ENCODE results near the gene GNAI2. TPM values are rescaled to one million over a fixed set of nuclear protein-coding genes. Genes with fewer than 3 reads are reported as not detected.

The GNAI2 gene
- total RNA-seq, 1 experiment from 2014 or later, result 201 TPM

- H3K79me2 ChIP-seq (ENCODE audit: low read depth), result no peaks in the 10 kb centered on the region
- DNase-seq, result no peak
- no peaks in the 10 kb centered on the region for H3K27me3 ChIP-seq (ENCODE audit: insufficient read depth, low read depth)
- no peak overlapping the region for H2AFZ ChIP-seq
- no peak overlapping the region for H3K4me2 ChIP-seq
- no peak overlapping the region for H3K4me3 ChIP-seq
- intact Hi-C loops (cut with micrococcal nuclease; ENCODE audit: unreplicated experiment), result loop anchor here (5.0 kb wide), 1 partner anchor 678 kb away; no protein-coding TSS in a partner anchor
- H3K9me3 ChIP-seq (ENCODE audit: insufficient read depth, low read depth), result no peaks in the 10 kb centered on the region
- TF ChIP-seq CTCF (conservative IDR thresholded peaks at IDR 0.05), result no peak
- no peak for TF ChIP-seq EZH2 (IDR thresholded peaks at IDR 0.05; ENCODE audit: low read depth)
- H3K27ac ChIP-seq, result no peak overlapping the region
- ChIA-PET POLR2A (ENCODE audit: unreplicated experiment) (no interaction called here), CTCF (interaction anchor here (0.5 kb wide), 1 partner anchor 95 kb away, joined by 3 read pairs; no protein-coding TSS in a partner anchor)
- no peaks in the 10 kb centered on the region for H3K9me2 ChIP-seq (ENCODE audit: insufficient read depth)
- H3K4me1 ChIP-seq (replicated peaks; ENCODE audit: insufficient read depth), result no peaks in the 10 kb centered on the region
- H3K36me3 ChIP-seq (ENCODE audit: low read depth), result no peaks in the 10 kb centered on the region
- BruUV-seq (replicated peaks), result no TSS peak
- no peaks in the 10 kb centered on the region for H3F3A ChIP-seq (ENCODE audit: insufficient read depth, low read depth)
- H4K20me1 ChIP-seq (ENCODE audit: insufficient read depth), result no peaks in the 10 kb centered on the region
Observed at GRCh38 chr3:50220109-50220508, 15.9 kb upstream of the GNAI2 start.

- intact Hi-C loops (cut with micrococcal nuclease; ENCODE audit: unreplicated experiment), result loop anchor here (5.0 kb wide), 1 partner anchor 679 kb away; no protein-coding TSS in a partner anchor
- TF ChIP-seq EZH2 (IDR thresholded peaks at IDR 0.05; ENCODE audit: low read depth) (no peak), CTCF (conservative IDR thresholded peaks at IDR 0.05) (no peak)
- H3K79me2 ChIP-seq (ENCODE audit: low read depth), result no peaks in the 10 kb centered on the region
- H3K9me3 ChIP-seq (ENCODE audit: insufficient read depth, low read depth), result no peaks in the 10 kb centered on the region
- POLR2A ChIA-PET (ENCODE audit: unreplicated experiment), result no interaction called here
- no peaks in the 10 kb centered on the region for H4K20me1 ChIP-seq (ENCODE audit: insufficient read depth)
- no peaks in the 10 kb centered on the region; the same call in 1 of the 2 replicates for H3K4me1 ChIP-seq (replicated peaks; ENCODE audit: insufficient read depth)
- no TSS peak for BruUV-seq (replicated peaks)
- no peaks in the 10 kb centered on the region for H3K27me3 ChIP-seq (ENCODE audit: insufficient read depth, low read depth)
- DNase-seq, result no peak
- H3K4me3 ChIP-seq, result no peak overlapping the region
- no peaks in the 10 kb centered on the region for H3K36me3 ChIP-seq (ENCODE audit: low read depth)
- CTCF ChIA-PET, result no interaction called here
- H3F3A ChIP-seq (ENCODE audit: insufficient read depth, low read depth), result no peaks in the 10 kb centered on the region
- H2AFZ ChIP-seq, result no peak overlapping the region
- no peaks in the 10 kb centered on the region for H3K9me2 ChIP-seq (ENCODE audit: insufficient read depth)
- H3K27ac ChIP-seq, result no peak overlapping the region
- no peak overlapping the region for H3K4me2 ChIP-seq
Observed at GRCh38 chr3:50221051-50221410, 15.0 kb upstream of the GNAI2 start.

- H3K27ac ChIP-seq, result no peak overlapping the region
- no peaks in the 10 kb centered on the region for H3K9me2 ChIP-seq (ENCODE audit: insufficient read depth)
- BruUV-seq (replicated peaks), result no TSS peak
- CTCF ChIA-PET, result no interaction called here
- no peak for DNase-seq
- no peak overlapping the region for H3K4me3 ChIP-seq
- H3F3A ChIP-seq (ENCODE audit: insufficient read depth, low read depth), result no peaks in the 10 kb centered on the region
- H3K4me2 ChIP-seq, result no peak overlapping the region
- no peaks in the 10 kb centered on the region for H3K9me3 ChIP-seq (ENCODE audit: insufficient read depth, low read depth)
- H3K27me3 ChIP-seq (ENCODE audit: insufficient read depth, low read depth), result no peaks in the 10 kb centered on the region
- H3K4me1 ChIP-seq (replicated peaks; ENCODE audit: insufficient read depth), result no peaks in the 10 kb centered on the region; the same call in 1 of the 2 replicates
- no peaks in the 10 kb centered on the region for H3K79me2 ChIP-seq (ENCODE audit: low read depth)
- no peaks in the 10 kb centered on the region for H4K20me1 ChIP-seq (ENCODE audit: insufficient read depth)
- H2AFZ ChIP-seq, result no peak overlapping the region
- H3K36me3 ChIP-seq (ENCODE audit: low read depth), result no peaks in the 10 kb centered on the region
- intact Hi-C loops (cut with micrococcal nuclease; ENCODE audit: unreplicated experiment), result loop anchor here (5.0 kb wide), 1 partner anchor 679 kb away; no protein-coding TSS in a partner anchor
- POLR2A ChIA-PET (ENCODE audit: unreplicated experiment), result interaction anchor here (0.6 kb wide), 1 partner anchor 1673 kb away, joined by 4 read pairs; no protein-coding TSS in a partner anchor
- TF ChIP-seq EZH2 (IDR thresholded peaks at IDR 0.05; ENCODE audit: low read depth), result no peak
- TF ChIP-seq CTCF (conservative IDR thresholded peaks at IDR 0.05), result no peak
Observed at GRCh38 chr3:50221411-50222168, 14.4 kb upstream of the GNAI2 start.

All from PC-9 (cell line).